Tibial nerve (tissue), 4 donors: ENCODE results near the gene DRC1.

Experiments
- EP300 ChIP-seq, 2 donors: sonication (generic); formaldehyde crosslinking; IDR thresholded peaks; one replicate each; pipeline ENCODE4 v1.6.1; 2017; ENCODE audit warnings: antibody characterized with exemption in 2 of 2, mild to moderate bottlenecking in 1 of 2
- TF ChIP-seq, protein P1 (sequence below), 5 experiments: fragments of 200-600 bp in 3 of 5; fragments of 450-650 bp in 2 of 5; sonication (generic) in 3 of 5; IDR thresholded peaks; one replicate each; pipeline ENCODE4 v1.5.1; 2016 to 2019; ENCODE audit warnings: antibody characterized with exemption in 5 of 5, mild to moderate bottlenecking in 3 of 5, moderate library complexity in 2 of 5

- TF ChIP-seq, protein P1, sequence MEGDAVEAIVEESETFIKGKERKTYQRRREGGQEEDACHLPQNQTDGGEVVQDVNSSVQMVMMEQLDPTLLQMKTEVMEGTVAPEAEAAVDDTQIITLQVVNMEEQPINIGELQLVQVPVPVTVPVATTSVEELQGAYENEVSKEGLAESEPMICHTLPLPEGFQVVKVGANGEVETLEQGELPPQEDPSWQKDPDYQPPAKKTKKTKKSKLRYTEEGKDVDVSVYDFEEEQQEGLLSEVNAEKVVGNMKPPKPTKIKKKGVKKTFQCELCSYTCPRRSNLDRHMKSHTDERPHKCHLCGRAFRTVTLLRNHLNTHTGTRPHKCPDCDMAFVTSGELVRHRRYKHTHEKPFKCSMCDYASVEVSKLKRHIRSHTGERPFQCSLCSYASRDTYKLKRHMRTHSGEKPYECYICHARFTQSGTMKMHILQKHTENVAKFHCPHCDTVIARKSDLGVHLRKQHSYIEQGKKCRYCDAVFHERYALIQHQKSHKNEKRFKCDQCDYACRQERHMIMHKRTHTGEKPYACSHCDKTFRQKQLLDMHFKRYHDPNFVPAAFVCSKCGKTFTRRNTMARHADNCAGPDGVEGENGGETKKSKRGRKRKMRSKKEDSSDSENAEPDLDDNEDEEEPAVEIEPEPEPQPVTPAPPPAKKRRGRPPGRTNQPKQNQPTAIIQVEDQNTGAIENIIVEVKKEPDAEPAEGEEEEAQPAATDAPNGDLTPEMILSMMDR (IDR thresholded peaks at IDR 0.05) = no peak
- no peak for TF ChIP-seq EP300 (IDR thresholded peaks at IDR 0.05)
Measured at GRCh38 chr2:26399771-26400376, 1.8 kb upstream of the DRC1 start.
